ENCODE results near the gene EFNA2. TPM values are rescaled to one million over a fixed set of nuclear protein-coding genes. Genes with fewer than 3 reads are reported as not detected.

EFNA2 gene
- total and polyA plus RNA-seq, 2 of the 4 experiments (the other 2 are of a cell fraction) = not detected

DNA sequence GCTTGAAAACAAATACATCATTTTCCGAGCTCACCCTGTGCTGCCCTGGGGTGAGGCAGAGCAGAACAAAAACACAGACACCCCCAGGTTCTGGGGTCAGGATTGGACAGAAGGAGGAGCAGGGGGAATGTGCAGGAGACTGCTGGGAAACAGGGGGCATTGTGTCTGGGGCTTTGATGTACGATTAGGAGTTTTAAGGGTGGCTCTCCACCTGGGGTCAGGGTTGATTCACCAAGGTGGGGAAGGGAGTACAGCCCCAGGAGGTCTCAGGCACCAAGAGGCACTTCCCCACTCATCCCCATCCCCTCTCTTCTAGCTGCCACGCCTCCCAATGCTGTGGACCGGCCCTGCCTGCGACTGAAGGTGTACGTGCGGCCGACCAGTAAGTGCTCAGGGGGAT, 12.6 kb downstream of the EFNA2 start:
- H3K9me3 ChIP-seq (ENCODE audit: control insufficient read depth, insufficient read depth, low read length) = no peaks in the 10 kb centered on the region
- no peak overlapping the region for H3K9ac ChIP-seq (ENCODE audit: low read depth, low read length)
- peaks cover 7% of the 10 kb centered on the region; the same call in 1 of the 2 replicates for H3K27me3 ChIP-seq (ENCODE audit: control insufficient read depth, insufficient read depth, low read length)
- dilution Hi-C loops (cut with HindIII; ENCODE audit: low sequenced_read_pairs, unreplicated experiment) (no loop called here), in situ Hi-C loops (cut with MboI; ENCODE audit: low sequenced_read_pairs) (no loop called here), intact Hi-C loops (cut with micrococcal nuclease) (no loop called here)
- H3K14ac ChIP-seq (replicated peaks; ENCODE audit: low read depth, low read length) = no peak overlapping the region
- H4K8ac ChIP-seq (ENCODE audit: low read depth in 2 of 2, low read length in 2 of 2) = no peak overlapping the region
- DNase-seq (no peak), ATAC-seq (ENCODE audit: low read depth) (no peak)
- H2BK15ac ChIP-seq (ENCODE audit: low read depth, low read length) = no peak overlapping the region
- no peak overlapping the region for H2BK120ac ChIP-seq (ENCODE audit: low read depth, low read length)
- peaks cover 3% of the 10 kb centered on the region; the same call in 1 of the 2 replicates for H3K4me1 ChIP-seq (ENCODE audit: control insufficient read depth, insufficient read depth, low read length)
- H2AK9ac ChIP-seq (replicated peaks; ENCODE audit: low read depth, low read length, poor library complexity) = no peak overlapping the region
- no peaks in the 10 kb centered on the region for H3K9me1 ChIP-seq (ENCODE audit: insufficient read depth, low read length)
- no peaks in the 10 kb centered on the region for H3K79me1 ChIP-seq (ENCODE audit: low read depth in 1 of 2, low read length in 2 of 2)
- H3K4me2 ChIP-seq (ENCODE audit: low read depth, low read length) = no peak overlapping the region
- H2BK20ac ChIP-seq (ENCODE audit: low read depth, low read length) = no peak overlapping the region
- H4K91ac ChIP-seq (ENCODE audit: insufficient read depth, low read depth, low read length) = no peak overlapping the region
- CTCF ChIA-PET = no interaction called here
- no peak overlapping the region for H3K4ac ChIP-seq (ENCODE audit: low read depth, low read length)
- no TSS peak for BruUV-seq (replicated peaks)
- H3K18ac ChIP-seq (ENCODE audit: low read depth, low read length) = no peak overlapping the region
- H3K27ac ChIP-seq (ENCODE audit: insufficient read depth, low read length) = no peak overlapping the region
- H4K20me1 ChIP-seq (ENCODE audit: insufficient read depth, low read length) = no peaks in the 10 kb centered on the region
- POLR2A ChIA-PET (ENCODE audit: unreplicated experiment) = no interaction called here
- no peak overlapping the region for H2AFZ ChIP-seq (replicated peaks; ENCODE audit: low read length, poor library complexity)
- no peak overlapping the region for H3K4me3 ChIP-seq (ENCODE audit: insufficient read depth, low read depth, low read length)
- H3K23ac ChIP-seq (ENCODE audit: low read depth, low read length) = no peak overlapping the region
- WGBS, 2 experiments (ENCODE audit: extremely low coverage in 2 of 2, insufficient read length in 1 of 2) = 87% methylated on average over 3 of the region's 8 CpGs; no CpG with 5 or more reads in 1 of the 2 experiments
- no peak overlapping the region for H4K5ac ChIP-seq (ENCODE audit: low read depth, low read length)
- no peak overlapping the region for H2AK5ac ChIP-seq (ENCODE audit: low read depth, low read length)
- TF ChIP-seq SMC3 (IDR thresholded peaks at IDR 0.05; ENCODE audit: low read depth, low read length) (no peak), RFX5 (IDR thresholded peaks at IDR 0.05; ENCODE audit: low read depth, low read length) (no peak), MAFK (IDR thresholded peaks at IDR 0.05; ENCODE audit: low read depth, low read length) (no peak), MXI1 (IDR thresholded peaks at IDR 0.05; ENCODE audit: borderline replicate concordance, low read depth, low read length) (no peak), FOS (IDR thresholded peaks at IDR 0.05; ENCODE audit: low read depth, low read length) (no peak), BHLHE40 (IDR thresholded peaks at IDR 0.05; ENCODE audit: low read depth, low read length) (no peak), RAD21 (IDR thresholded peaks at IDR 0.05; ENCODE audit: low read length) (no peak), MAZ (IDR thresholded peaks at IDR 0.05; ENCODE audit: borderline replicate concordance, low read depth, low read length) (no peak), CEBPB (IDR thresholded peaks at IDR 0.05; ENCODE audit: low read depth, low read length) (no peak), CHD1 (IDR thresholded peaks at IDR 0.05; ENCODE audit: low read depth, low read length) (no peak), RCOR1 (IDR thresholded peaks at IDR 0.05; ENCODE audit: insufficient replicate concordance, low read length) (no peak), POLR2A (IDR thresholded peaks at IDR 0.05; ENCODE audit: low read depth, low read length) (no peak), NFE2L2 (IDR thresholded peaks at IDR 0.05; ENCODE audit: low read depth, low read length) (no peak)
- TF ChIP-seq, protein P1, sequence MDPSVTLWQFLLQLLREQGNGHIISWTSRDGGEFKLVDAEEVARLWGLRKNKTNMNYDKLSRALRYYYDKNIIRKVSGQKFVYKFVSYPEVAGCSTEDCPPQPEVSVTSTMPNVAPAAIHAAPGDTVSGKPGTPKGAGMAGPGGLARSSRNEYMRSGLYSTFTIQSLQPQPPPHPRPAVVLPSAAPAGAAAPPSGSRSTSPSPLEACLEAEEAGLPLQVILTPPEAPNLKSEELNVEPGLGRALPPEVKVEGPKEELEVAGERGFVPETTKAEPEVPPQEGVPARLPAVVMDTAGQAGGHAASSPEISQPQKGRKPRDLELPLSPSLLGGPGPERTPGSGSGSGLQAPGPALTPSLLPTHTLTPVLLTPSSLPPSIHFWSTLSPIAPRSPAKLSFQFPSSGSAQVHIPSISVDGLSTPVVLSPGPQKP (IDR thresholded peaks at IDR 0.05; ENCODE audit: borderline replicate concordance, low read depth, low read length) = no peak
- TF ChIP-seq, protein P2, sequence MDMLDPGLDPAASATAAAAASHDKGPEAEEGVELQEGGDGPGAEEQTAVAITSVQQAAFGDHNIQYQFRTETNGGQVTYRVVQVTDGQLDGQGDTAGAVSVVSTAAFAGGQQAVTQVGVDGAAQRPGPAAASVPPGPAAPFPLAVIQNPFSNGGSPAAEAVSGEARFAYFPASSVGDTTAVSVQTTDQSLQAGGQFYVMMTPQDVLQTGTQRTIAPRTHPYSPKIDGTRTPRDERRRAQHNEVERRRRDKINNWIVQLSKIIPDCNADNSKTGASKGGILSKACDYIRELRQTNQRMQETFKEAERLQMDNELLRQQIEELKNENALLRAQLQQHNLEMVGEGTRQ (IDR thresholded peaks at IDR 0.05; ENCODE audit: low read depth, low read length) = no peak
- TF ChIP-seq, protein P3, sequence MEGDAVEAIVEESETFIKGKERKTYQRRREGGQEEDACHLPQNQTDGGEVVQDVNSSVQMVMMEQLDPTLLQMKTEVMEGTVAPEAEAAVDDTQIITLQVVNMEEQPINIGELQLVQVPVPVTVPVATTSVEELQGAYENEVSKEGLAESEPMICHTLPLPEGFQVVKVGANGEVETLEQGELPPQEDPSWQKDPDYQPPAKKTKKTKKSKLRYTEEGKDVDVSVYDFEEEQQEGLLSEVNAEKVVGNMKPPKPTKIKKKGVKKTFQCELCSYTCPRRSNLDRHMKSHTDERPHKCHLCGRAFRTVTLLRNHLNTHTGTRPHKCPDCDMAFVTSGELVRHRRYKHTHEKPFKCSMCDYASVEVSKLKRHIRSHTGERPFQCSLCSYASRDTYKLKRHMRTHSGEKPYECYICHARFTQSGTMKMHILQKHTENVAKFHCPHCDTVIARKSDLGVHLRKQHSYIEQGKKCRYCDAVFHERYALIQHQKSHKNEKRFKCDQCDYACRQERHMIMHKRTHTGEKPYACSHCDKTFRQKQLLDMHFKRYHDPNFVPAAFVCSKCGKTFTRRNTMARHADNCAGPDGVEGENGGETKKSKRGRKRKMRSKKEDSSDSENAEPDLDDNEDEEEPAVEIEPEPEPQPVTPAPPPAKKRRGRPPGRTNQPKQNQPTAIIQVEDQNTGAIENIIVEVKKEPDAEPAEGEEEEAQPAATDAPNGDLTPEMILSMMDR (conservative IDR thresholded peaks at IDR 0.05; ENCODE audit: low read depth, low read length) = no peak
- no peaks in the 10 kb centered on the region for H3K36me3 ChIP-seq (ENCODE audit: control insufficient read depth, insufficient read depth, low read length)
- no peak overlapping the region for H3K56ac ChIP-seq (ENCODE audit: extremely low read depth, insufficient read depth, low read length)
- H2BK5ac ChIP-seq (ENCODE audit: low read depth, low read length, poor library complexity, severe bottlenecking) = no peak overlapping the region

All from IMR-90 (cell line).